Stimulated activated CD4-positive, alpha-beta T cell treated with anti-CD3 and anti-CD28 coated beads, Interleukin-15, amount 100 ng/mL, for 1 hour (primary cell): ENCODE data around the gene SEMA5B.

ENCODE experiments used
- DNase-seq, 2 donors: peaks; one replicate each; pipeline ENCODE4 v3.0.0-alpha.2; 2020; ENCODE audit warnings: low read depth in 1 of 2, low spot score in 1 of 2

The SEMA5B gene

DNA sequence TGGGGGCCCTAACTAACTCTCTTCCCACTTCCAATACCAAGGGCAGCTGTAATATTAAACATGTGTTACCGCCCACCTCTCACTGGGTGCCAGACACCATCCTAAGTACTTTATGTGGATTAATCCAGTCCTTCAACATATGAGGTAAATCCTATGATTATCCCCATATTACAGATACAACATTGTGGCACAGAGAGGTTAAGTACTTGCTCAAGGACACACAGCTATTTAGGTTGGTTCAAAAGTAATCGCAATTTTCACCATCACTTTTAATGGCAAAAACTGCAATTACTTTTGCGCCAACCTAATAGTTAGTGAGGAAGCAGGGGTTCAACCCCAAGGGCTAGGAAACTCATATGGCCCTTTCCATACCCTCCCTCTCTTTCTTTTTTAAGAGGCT lies 100.8 kb downstream of the SEMA5B start:
- DNase-seq, result no peak

DNA sequence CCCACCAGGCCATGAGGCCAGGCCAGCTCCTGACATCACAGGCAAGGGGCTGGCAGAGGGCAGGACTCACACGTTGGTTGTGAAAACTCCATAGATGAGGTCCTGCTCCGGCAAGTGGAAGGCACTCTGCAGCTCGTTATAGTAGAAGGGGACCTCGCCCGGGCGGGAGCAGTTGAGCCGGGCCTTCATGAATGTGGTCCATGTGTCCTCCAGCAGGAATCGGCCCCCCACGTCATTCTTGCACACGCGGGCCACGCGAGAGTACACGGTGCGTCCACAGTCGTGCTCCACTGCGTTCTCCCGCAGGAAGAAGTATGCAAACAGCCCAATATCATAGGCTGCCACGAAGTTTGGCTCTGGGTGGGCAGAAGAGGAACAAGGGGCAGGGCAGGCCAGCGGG lies 101.2 kb downstream of the SEMA5B start:
- DNase-seq, result no peak

DNA sequence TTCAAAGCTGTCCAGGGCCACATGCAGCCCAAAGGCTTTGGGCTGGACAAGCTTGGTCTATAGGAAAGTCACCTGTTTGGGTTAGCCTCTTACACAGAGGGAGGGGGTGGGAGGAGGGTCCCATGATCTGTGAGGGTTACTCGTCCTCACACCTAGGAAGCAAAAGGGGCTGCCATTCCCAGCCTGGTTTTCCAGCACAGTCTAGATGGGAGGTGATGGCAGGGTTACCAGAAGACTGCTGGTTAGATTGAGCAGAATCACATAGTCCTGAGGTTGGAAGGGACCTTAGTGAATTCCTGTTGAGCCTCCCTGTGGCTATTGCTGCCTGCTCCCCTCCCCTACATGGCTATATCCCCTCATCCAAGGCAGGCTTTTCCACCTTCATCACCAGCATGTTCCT lies 101.8 kb downstream of the SEMA5B start:
- no peak for DNase-seq

DNA sequence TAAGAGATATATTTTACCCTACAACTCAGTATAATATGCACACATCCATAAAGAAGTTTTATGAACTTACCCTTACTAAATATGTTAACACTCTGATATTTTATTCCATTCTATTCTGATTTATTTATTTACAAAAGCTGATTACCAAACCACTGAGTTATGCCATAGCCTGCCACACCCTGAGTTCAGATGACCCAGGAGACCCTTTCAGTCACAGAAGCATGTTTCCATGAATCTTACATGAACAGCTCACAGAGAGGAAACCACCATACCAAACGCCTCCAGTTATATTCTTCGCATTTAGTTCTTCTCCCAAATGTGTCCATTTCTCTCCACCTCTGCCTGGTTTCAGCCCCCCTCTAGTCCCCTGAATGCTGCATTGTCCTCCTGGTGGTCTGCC lies 103.5 kb downstream of the SEMA5B start:
- no peak for DNase-seq

DNA sequence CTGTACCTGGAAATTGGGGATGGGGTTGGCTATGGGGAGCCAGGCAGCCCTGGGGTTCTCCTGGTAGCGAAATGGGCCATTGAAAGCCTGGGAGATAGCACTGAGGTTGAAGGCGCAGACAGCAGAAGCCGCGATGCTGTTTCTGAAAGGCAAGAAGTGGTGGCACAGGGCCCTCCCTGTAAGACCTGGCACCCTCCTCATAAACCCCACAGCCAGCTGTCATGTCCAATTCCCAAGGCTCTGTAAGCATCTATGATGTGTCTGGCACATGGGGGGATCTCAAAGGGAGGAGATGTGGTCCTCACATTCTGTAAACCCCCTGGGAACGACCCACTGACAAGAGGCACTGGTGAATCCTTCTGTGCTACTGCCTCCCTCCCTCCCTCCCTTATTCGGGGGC lies 104.0 kb downstream of the SEMA5B start:
- DNase-seq, result no peak

DNA sequence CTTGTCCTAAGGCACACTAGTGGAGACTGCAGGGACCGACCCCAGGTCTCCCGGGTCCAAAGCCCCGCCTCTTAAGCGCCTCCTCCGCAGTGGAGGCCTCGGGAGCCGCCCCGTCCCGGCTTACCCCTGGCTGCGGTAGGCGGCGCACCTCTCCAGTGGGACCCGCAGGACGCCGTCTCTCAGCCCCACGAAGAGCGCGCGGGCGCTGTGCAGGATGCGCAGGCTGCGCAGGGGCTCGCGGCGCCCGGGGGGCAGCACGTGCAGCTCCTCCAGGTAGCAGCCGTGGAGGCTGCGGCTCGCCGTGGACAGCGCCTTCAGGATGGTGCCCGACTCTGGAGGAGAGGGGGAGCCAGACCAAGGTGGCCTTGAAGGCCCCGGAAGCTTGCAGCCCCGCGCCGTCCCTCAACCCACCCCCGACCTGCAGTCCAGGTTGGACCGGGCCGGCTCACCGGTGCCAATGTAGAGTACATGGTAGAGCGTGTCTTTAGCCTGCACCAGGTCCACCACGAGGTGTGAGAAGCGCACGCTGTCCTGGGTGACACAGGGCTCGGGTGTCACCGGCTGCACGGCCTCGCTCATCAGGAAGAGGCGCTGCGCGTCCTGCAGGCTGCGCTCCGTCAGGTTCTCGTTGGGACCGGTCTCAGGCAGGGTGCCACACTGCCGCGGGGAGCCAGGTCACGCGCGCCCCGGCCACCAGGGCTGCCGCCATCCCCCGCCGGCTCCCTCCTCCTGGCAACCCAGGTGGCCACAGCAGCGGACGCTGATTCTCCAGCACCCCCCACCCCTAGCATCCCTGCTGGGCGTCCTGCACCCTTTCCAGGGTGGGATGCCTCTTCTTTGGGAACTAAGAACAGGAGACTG lies 105.5 kb downstream of the SEMA5B start:
- no peak for DNase-seq

DNA sequence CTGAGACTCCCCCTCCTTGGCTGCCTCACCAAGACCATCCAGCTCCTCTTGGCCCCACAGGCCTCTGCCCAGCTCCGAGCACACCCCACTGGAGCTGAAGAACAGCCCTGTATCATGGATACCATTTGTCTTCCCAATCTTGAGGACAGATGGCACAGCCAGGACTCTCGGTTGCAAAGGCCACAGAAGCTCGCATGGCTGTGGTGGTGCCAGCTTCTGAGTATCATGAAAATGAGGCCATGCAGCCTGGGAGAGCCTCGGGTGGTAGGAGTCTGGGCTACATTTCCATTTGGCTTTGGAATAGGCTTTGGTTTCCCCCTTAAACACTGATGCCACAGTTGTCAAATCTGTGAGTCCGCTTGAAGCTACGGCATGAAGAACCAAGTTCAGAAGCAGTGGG lies 106.6 kb downstream of the SEMA5B start:
- no peak for DNase-seq

DNA sequence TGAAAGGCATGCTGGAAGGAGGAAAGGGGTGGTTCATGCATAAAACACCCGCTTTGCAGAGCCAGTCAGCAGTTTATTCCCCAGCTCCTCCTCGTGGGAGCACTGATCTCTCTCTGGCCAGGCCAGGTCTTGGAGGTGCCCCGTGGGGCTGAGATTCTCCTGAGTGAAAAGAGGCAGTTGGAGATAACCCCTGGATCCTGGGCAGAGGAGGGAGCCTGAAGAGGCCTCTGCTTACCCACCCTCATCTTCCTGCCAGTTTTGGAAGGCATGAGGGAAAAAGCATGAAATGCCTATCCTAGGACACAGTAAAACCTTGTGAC lies 108.3 kb downstream of the SEMA5B start:
- no peak for DNase-seq

DNA sequence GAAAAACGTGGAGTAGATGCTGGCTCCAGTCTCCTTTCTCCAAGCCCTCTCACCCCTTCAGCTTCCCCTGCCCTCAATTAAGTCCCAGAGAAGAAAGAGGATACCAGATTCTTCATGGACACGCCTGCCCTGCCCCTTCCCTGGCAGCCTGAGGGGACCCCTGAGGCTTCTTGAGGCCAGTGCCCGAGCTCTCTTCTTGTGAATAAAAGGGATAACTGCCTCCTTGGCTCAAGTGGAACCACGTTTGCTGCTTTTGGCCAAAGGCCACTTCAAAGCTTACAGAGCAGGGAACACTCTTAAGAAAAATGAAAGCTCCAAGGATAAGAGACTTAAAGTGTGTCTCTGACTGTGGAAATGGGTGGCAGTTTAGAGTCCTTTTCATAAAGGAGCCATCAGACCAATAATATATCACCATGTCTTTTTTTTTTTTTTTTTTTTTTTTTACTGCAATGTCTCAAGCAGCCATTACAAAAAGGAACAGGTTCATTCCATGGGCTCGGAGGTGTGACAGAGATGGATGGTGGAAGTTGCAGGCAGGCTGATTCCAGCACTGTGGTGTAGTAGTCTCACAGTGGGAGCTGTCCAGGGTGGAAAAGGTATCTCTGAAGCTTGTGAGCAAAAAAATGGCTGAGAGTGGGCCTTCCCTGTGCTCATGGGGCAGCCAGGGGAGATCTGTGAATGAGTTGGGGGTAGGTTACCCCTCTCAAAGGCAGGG lies 108.8 kb downstream of the SEMA5B start:
- no peak for DNase-seq

DNA sequence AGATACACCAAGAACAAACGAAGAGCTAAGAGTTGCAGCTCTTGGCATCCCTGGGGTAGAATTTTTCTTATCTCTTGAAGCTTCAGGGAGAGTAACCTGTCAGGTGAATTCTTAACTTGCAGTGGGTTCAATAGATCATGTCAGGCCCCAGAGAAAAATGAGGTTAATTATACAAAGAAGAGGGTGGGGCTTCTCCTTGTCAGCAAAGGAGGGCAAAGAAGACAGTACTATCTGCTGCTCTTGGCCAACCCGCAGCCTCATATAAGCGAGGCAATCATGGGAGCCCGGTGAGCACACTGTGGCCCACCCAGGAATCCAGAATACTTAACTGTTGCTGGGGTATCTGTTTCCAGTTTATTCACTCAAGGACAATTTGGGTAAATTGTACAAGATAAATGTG lies 110.2 kb downstream of the SEMA5B start:
- DNase-seq, result no peak

DNA sequence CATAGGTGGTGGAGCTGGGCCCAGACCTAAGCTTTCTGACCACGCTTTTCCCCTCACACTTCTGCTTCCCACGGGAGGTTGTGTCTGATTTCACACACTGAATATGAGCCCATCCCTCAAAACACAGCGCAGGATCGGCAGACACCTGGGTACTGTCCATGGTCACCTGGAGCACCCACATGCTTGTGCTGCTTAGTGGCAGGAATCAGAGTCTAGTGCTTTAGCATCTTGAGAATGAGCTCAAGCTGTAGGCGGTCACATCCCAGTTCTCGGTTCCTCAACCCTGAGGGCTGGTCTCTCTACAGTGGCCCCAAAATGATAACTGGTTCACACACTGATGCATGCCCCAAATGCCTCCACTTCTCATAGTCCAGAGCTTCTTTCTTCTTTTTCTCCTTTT lies 111.0 kb downstream of the SEMA5B start:
- DNase-seq, result no peak

DNA sequence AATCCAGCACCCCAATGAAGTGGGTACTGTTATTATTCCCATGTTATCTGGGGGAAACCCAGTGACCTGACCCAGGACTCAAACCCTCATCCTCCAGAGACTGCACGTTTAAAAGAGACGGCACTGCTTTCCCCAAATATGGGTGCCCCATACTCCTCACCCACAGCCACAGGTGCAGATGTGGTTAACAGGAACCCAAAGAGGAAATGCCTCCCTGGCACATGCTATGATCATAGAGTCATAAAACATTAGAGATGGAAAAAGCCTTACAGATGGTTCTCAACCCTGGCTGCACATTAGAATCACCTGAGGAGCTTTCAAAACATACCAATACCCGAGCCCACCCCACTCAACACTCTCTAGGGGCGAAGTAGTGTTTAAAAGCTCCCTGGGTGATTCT lies 111.5 kb downstream of the SEMA5B start:
- DNase-seq, result no peak

DNA sequence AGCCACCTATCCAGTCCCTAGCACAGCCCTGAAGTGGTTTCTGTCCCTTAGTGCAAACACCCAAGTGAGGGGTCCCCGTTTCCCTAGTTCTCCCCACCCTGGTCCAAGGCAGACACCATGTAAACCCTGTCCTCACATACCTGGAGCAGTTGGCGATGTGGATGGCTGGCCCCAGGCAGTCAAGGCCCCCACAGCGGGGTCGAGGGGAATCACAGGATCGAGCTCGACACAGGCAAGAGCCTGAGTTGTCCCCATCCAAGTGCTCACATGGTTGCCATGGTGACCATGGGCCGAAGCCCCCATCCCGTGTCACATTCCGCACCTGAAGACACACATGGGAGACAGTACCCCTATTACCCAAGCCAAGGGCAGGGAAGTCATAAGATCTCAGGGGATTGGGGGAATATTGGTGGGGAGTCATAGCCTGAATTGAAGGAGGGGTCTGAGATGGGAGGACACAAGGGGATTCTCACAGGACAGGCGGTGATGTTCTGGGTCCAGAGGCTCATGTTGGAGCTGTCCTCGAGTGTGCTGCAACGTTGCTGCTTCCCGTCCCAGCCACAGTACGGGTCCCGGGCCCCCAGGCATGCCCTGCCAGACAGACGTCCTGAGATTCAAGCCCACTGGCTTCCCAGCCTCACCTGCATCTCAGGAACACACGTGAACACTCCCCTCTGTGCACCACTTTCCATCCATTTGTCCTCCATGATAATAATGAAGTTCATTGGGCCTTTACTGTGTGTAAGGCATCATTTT lies 112.1 kb downstream of the SEMA5B start:
- DNase-seq, result no peak

DNA sequence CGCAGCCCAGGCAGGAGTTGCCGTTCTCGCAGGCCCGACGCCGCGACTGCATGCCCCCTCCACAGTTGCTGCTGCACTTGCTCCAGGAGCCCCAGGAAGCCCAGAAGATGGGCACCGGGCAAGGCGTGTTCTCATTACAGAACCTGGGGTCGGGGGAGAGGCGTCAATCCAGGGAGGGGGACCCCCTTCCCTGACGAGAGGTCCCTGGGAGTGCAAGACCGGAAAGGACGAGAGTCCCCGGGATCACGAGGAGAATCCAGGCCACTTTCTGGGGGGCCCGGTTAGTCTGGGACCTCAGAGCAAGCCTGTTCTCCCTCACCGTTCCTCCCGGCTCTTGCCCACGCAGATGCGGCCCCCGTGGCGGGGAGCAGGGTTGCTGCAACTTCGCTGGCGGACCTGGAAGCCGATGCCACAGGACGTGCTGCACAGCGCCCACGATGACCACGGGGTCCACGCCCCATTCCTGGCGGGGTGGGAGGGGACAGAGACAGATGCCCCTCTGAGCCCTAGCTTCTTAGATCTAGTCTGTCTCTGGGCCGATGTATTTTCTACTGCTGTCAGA lies 113.9 kb downstream of the SEMA5B start:
- no peak for DNase-seq

DNA sequence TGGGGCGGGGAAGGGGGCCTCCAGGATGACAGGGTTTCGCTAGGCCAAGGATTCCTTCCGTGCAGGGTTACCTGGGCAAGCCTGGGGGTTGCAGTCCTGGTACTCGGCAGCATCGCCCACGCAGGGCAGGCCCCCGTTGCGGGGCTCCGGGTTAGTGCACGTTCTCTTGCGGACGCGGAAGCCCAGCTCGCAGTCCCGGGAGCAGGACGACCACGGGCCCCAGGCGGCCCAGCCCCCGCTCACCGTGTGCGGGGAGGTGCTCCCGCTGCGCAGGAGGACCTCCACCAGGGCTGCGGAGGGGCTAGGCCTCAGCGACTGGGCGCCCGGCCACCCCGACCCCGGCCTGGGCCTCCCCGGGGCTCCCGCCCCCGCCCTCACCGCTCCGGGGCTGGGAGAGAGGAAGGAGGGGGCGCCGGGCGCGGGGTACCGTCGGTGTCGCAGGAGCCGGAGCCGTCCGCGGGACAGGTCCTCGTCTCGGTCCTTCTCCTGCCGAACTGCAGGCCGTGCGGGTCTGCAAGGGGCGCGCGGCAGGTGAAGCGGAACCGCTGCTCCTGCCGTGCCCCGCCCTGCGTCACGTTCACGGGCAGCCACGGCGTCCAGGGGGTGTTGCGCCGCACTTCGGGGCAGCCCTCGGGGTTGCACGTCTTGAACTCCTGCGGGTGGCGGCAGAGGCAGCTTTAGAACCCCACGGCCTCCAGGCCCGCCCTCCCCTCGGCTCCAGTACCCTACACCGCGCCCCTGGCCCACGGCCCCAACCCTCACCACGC lies 114.6 kb downstream of the SEMA5B start:
- no peak for DNase-seq

DNA sequence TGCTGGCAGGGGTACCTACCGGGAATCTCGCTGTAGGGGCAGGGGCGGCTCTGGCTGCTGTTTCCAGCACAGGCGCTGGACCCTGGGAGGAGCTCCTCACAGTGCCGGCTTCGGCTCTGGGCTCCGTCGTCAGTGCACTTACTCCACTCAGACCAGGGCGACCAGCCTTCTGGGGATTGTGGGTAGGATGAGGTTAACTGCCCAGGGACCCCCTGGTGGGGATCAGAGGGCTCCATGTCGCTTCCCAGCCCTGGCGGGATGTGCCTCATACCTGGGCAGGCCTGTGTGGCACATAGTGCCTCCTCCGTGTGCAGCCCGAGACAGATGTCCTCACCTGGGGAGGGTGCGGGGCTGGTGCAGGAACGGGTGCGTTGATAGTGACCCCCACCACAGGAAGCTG lies 115.7 kb downstream of the SEMA5B start:
- no peak for DNase-seq

DNA sequence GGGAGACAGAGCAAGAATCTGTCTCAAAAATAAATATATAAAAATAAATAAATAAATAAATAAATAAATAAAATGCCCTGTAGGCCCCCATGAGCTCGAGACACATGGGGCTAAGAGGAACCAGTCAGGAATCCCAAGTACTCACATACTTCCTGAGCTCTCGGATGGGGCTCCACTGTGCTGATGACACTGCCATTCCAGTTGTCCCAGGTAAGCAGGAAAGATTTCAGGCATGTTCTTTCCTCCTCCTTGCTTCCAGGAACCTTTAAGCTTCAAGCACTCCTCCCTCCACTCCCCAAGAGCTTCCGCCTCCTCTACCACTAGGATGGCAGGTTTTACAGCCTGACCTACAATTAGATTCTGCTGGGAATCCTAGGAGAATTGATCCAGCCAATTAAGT lies 119.3 kb downstream of the SEMA5B start:
- no peak for DNase-seq

DNA sequence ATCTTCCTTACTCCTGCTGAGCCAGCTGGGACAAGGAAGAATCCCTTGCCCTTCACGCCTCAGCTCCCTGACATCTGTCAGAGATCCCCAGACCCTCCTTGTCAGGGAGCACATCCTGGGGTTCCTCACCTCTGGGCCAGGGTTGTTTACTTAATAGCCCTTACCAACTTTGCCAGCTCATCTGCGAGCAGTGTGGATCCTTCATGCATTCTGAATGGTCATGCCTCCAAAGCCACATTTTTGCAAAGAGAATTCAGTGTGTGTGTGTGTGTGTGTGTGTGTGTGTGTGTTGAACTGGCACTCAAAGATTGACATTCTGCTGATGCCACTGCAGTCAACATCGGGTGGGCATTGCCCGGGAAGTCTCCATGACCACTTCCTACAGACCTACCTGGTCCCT lies 120.1 kb downstream of the SEMA5B start:
- no peak for DNase-seq

DNA sequence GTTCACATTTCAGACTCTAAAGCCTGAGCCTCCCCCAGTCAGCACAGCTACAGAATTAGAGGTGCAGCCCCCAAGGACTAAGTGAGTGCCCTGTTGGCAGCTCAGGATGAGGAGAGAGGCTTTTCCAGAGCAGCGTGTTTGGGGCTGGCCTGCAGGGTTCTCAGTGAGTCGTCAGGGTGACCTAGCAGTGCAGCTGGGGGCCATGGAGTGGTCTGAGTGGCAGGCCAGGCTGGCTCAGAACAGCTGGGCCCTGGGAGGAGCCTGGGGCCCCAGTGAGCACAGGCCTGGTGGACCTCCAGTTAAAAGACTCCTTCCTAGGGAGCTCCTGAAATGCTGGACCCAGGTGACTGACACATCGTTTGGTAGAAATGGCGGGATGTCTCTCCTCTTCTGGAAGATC lies 124.4 kb downstream of the SEMA5B start:
- DNase-seq, result no peak

DNA sequence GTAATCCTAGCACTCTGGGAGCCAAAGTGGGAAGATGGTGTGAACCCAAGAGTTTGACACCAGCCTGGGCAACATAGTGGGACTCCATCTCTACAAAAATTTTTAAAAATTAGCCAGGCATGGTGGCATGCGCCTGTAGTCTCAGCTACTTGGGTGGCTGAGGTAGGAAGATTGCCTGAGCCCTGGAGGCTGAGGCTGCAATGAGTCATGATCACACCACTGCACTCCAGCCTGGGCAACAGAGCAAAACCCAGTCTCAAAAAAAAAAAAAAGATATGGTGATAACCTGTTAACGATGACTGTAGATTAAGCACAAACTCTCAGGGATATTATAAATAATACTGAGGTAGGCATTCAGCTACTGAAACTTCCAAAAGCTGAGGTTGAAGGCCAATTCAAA lies 125.2 kb downstream of the SEMA5B start:
- DNase-seq, result no peak

DNA sequence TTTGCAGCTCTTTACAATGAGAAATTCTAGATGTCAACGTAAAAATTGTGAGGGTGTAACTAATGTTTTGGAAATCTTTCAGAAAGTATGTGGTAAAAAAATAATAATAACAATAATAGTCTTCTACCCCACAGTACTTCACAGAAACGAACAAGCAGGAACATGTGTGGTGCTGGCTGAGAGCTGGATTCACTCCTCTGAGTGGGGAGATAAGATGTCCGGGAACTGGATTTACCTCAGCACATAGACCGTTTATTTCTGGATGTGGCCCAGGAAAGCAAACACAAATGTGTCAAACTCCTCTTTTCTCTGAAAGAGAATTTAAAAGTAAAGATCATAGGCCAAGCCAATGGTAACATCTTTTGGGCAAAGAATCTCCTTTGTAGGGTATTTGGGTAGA lies 129.3 kb downstream of the SEMA5B start:
- DNase-seq, result no peak
